Left forelimb (tissue), 1 donor: ENCODE results near the gene MAK.
"Not testable (repeated sequence)": the region's sequence is repeated elsewhere in the genome, so short reads cannot be mapped to it uniquely, and the experiment has no call there.

Experiments used
- DNase-seq: peaks from one replicate; pipeline ENCODE4 v3.0.0-alpha.2; 2018; ENCODE audit warnings: low spot score

The MAK gene

DNA sequence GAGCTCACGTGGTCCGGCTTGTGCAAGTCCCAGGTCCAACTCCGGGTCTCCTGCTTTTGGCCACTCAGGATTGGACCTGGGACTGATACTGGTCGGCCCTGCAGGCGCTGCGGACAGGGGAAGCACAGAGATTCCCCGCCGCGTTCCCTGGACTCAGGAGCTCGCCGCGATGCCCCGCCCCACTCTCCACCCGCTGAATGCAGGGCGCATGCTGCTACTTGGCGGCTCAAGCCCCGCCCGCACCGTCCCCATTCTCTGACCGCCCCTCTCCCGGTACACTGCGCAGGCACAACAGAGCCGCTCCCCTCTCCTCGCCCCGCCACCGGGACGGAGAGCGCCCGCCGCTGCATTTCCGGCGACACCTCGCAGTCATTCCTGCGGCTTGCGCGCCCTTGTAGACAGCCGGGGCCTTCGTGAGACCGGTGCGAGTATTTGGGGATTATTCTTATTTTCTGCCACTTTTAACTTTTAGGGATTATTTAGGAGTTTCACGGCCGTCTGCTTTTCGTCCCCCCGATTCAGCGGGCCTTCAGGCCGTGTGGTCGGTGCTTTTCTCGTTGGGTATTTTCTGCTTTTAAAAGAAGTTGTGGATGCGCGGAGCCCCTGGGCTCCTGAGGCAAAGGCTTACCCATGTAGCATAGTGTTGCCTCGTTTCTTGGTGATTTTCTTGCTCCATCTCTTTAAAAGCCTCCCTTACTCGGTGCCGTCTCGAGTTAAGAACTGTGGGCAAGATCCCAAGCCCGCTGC is 115.3 kb downstream of the MAK start, which contains the start of gene TMEM14C:
Gene TMEM14C (plus strand): TSS at position 251 of the 747 bp plus-strand sequence. CDS start 1,544 bp downstream, outside the sequence.
- peak; percentile 99 for DNase-seq

DNA sequence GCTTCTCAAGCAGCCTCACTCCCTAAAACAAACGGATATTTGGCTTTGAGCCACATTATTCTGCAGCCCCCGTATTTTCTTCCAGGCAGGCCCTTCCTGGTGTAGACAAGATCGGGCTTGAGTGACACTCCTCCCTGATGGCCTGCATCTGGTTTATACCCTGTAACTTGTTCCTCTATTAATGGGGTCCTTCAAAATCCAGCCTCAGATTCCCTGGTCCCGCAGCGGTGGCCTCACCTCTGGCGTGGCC is 115.8 kb downstream of the MAK start:
- DNase-seq = no peak

DNA sequence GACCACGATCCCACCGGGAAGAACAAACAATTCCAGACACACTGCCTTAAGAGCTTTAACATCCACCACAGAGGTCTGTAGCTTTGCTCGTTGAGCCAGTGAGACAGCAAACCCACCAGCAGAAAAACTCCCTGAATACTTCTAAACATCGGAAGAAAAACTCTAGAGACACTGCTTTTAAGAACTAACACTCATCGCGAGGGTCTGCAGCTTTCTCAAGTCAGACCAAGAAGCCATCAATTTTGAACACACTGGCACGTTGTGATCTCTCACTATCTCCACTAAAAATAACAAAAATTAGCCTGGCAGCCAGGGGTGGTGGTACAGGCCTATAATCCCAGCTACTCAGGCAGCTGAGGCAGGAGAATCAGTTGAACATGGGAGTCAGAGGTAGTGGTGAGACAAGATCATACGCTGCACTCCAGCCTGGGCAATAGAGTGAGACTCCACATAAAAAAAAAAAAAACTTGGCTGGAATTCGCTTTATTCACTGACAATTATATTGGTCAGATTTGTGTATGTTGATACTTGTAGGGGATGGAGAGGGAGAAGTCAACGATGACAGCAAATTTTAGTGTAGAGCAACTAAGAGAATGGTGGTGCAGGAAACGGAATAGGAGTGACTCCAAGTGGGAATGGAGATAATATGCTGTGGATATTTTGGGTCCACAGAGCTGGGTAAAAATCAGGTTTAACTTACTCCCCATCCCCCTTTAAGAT is 116.3 kb downstream of the MAK start:
- no peak for DNase-seq

DNA sequence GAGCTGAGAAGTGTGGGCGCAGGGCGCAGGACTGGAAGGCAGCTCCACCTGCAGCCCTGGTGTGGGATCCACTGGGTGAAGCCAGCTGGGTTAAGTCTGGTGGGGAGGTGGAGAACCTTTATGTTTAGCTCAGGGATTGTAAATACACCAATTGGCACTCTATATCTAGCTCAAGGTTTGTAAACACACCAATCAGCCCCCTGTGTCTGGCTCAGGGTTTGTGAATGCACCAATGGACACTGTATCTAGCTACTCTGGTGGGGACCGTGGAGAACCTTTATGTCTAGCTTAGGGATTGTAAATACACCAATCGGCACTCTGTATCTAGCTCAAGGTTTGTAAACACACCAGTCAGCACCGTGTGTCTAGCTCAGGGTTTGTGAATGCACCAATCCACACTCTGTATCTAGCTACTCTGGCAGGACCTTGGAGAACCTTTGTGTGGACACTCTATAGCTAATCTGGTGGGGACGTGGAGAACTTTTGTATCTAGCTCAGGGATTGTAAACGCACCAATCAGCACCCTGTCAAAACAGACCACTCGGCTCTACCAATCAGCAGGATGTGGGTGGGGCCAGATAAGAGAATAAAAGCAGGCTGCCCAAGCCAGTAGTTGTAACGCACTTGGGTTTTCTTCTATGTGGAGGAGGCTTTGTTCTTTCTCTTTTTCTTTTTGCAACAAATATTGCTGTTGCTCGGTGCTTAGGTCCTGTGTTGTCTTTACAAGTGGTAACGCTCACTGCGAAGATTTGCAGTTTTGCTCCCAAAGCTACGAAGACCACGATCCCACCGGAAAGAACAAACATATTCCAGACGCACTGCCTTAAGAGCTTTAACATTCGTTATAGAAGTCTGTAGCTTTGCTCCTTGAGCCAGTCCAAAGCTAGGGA is 117.1 kb downstream of the MAK start:
- not testable (repeated sequence) for DNase-seq

DNA sequence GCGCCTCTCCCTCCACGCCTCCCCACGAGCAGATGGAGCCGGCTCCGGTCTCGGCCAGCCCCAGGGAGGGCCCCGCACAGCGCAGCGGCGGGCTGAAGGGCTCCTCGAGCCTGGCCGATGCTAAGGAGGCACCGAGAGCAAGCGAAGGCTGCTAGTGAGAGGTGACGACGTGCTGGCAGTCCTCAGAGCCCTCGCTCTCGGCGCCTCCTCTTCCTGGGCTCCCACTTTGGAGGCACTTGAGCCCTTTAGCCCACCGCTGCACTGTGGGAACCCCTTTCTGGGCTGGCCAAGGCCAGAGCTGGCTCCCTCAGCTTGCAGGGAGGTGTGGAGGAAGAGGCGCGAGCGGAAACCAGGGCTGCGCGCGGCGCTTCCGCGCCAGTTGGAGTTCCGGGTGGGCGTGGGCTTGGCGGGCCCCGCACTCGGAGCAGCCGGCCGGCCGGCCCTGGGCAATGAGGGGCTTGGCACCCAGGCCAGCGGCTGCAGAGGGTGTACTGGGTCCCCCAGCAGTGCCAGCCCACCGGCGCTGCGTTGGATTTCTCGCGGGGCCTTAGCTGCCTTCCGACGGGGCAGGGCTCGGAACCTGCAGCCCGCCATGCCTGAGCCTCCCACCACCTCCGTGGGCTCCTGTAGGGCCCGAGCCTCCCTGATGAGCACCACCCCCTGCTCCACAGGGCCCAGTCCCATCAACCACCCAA is 117.9 kb downstream of the MAK start:
- DNase-seq = peak; percentile 75

DNA sequence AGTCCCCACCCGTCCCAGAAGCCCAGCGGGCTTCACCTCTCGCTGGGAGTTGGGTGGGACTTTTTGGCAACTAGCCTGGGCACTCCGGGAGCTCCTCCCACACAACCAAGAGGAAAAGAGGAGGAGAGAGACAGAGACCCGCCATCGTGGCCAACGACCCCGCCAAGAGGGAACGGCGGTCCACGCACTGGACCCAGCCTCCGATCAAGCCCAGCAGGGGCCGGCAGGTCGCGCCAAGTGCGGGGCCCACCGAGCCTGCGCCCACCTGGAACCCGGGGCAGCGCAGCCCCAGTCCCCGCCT is 118.4 kb downstream of the MAK start:
- DNase-seq = peak; percentile 73

DNA sequence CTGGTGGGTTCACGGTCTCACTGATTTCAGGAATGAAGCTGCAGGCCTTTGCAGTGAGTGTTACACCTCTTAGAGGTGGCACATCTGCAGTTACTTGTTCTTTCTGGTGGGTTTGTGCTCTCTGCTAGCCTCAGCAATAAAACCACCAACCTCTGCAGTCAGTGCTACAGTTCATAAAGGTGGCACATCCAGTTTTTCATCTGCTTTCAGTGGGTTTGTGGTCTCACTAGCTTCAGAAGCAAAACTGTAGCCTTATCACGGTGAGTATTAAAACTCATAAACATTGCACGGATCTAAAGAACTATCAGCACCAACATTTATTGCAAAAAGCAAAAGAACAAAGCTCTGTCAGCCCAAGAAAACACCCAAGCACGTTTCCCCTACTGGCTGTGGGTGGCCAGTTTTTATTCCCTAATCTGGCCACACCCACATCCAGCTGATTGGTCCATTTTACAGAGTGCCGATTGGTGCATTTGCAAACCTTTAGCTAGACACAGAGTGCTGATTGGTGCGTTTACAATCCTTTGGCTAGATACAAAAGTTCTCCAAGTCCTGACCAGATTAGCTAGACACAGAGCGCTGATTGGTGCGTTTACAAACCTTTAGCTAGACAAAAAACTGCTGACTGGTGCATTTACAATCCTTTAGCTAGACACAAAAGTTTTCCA is 118.9 kb downstream of the MAK start:
- no peak for DNase-seq

DNA sequence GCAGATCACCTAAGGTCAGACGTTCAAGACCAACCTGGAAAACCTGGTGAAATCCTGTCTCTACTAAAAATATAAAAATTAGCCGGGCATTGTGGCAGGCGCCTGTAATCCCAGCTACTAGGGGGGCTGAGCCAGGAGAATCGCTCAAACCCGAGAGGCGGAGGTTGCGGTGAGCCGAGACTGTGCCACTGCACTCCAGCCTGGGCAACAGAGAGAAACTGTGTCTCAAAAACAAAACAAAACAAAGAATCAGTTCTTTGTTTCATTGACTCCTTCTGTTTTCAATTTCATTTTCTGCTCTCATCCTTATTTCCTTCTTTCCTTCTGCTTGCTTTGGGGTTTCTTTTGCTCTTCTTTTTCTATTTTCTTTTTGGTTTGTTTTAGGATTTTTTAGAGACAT is 124.4 kb downstream of the MAK start:
- DNase-seq = no peak
